ENCODE results near the gene FMNL2. TPM values are rescaled to one million over a fixed set of nuclear protein-coding genes. Genes with fewer than 3 reads are reported as not detected.

FMNL2 gene
- total and polyA plus RNA-seq, 8 donors, result 7.8 to 100.0 (median 36.5) TPM

- DNase-seq, result no peak
- Histone ChIP-seq H3K27ac (no peak overlapping the region), H3K4me3 (no peak overlapping the region), H3K27me3 (no peaks in the 10 kb centered on the region), H3K4me1 (peaks cover 0 to 22% (median 19%) of the 10 kb centered on the region in 4 donors), H3K9me3 (no peaks in the 10 kb centered on the region), H3K36me3 (no peaks in the 10 kb centered on the region)
- 88 to 91% (median 89%) methylated on average over 1 of the region's 1 CpG for WGBS, 5 donors
- TF ChIP-seq POLR2AphosphoS5 (IDR thresholded peaks at IDR 0.05) (no peak), EP300 (IDR thresholded peaks at IDR 0.05) (no peak), POLR2A (IDR thresholded peaks at IDR 0.05) (no peak)
- TF ChIP-seq, protein P1, sequence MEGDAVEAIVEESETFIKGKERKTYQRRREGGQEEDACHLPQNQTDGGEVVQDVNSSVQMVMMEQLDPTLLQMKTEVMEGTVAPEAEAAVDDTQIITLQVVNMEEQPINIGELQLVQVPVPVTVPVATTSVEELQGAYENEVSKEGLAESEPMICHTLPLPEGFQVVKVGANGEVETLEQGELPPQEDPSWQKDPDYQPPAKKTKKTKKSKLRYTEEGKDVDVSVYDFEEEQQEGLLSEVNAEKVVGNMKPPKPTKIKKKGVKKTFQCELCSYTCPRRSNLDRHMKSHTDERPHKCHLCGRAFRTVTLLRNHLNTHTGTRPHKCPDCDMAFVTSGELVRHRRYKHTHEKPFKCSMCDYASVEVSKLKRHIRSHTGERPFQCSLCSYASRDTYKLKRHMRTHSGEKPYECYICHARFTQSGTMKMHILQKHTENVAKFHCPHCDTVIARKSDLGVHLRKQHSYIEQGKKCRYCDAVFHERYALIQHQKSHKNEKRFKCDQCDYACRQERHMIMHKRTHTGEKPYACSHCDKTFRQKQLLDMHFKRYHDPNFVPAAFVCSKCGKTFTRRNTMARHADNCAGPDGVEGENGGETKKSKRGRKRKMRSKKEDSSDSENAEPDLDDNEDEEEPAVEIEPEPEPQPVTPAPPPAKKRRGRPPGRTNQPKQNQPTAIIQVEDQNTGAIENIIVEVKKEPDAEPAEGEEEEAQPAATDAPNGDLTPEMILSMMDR (IDR thresholded peaks at IDR 0.05), result no peak
- intact Hi-C loops (cut with DNase I; ENCODE audit: low total_unique reads), result no loop called here
Observed at GRCh38 chr2:152552888-152553287, 217.9 kb downstream of the FMNL2 start.

DNA sequence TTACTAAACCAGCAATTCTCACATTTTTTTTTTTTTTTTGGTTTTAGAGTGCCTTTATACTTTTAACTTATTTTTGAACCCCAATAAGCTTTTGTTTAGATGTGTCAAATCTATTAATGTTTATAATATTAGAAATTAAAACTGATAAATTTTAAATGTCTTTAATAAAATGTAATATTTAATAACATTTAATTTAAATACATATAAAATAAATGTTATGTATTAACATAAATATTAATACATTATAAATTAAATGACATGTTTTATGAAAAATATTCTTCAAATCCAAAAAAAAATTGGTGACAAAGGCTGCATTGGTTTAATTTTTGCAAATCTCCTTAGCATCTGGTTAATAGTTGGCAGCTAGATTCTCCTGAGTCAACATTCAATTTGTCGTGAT is 218.5 kb downstream of the FMNL2 start:
- no peaks in the 10 kb centered on the region for H3K27me3 ChIP-seq
- H3K27ac ChIP-seq, result no peak overlapping the region
- H3K4me3 ChIP-seq, result no peak overlapping the region
- intact Hi-C loops (cut with DNase I; ENCODE audit: low total_unique reads), result no loop called here
- H3K36me3 ChIP-seq, result no peaks in the 10 kb centered on the region
- no peaks in the 10 kb centered on the region for H3K9me3 ChIP-seq
- no peak for DNase-seq
- H3K4me1 ChIP-seq, result peaks cover 0 to 16% (median 12%) of the 10 kb centered on the region in 4 donors
- TF ChIP-seq POLR2AphosphoS5 (IDR thresholded peaks at IDR 0.05) (no peak), EP300 (IDR thresholded peaks at IDR 0.05) (no peak), POLR2A (IDR thresholded peaks at IDR 0.05) (no peak)
- TF ChIP-seq, protein P1 (IDR thresholded peaks at IDR 0.05), result no peak
- WGBS, 5 donors, result 89 to 97% (median 93%) methylated on average over 1 of the region's 1 CpG

- no peaks in the 10 kb centered on the region for H3K9me3 ChIP-seq
- TF ChIP-seq POLR2A (IDR thresholded peaks at IDR 0.05) (no peak), POLR2AphosphoS5 (IDR thresholded peaks at IDR 0.05) (no peak), EP300 (IDR thresholded peaks at IDR 0.05) (no peak)
- TF ChIP-seq, protein P1 (IDR thresholded peaks at IDR 0.05), result no peak
- no peaks in the 10 kb centered on the region for H3K27me3 ChIP-seq
- no peak for DNase-seq
- H3K36me3 ChIP-seq, result peaks cover 0 to 12% (median 6%) of the 10 kb centered on the region in 4 donors
- WGBS, 5 donors, result 76 to 86% (median 85%) methylated on average over 2 of the region's 2 CpGs
- H3K4me1 ChIP-seq, result peaks cover 0 to 10% (median 8%) of the 10 kb centered on the region in 4 donors
- no peak overlapping the region for H3K27ac ChIP-seq
- intact Hi-C loops (cut with DNase I; ENCODE audit: low total_unique reads), result no loop called here
- H3K4me3 ChIP-seq, result no peak overlapping the region
Observed at GRCh38 chr2:152555048-152555447, 220.1 kb downstream of the FMNL2 start.

DNA sequence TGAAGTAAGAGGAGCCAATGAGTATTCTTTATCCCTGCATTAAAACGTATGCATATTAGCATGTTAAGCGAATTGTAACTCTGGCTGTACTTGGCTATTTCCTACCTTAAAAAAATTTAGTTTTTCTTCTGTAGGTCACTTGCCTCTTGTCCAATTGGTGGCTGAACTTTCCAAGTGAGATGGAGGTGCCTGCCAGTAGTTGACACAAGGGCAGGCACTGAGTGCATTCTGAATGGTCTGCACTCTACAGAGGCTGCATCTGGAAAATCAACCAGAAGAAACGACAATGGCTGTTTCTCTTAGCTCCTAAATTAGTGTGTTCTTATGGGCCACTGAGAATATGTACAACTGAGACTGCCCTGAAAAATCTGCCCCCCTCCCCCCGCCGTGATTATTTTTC is 221.5 kb downstream of the FMNL2 start:
- Histone ChIP-seq H3K9me3 (no peaks in the 10 kb centered on the region), H3K4me1 (no peaks in the 10 kb centered on the region), H3K4me3 (no peak overlapping the region), H3K36me3 (peaks cover 0 to 16% (median 12%) of the 10 kb centered on the region in 4 donors), H3K27me3 (no peaks in the 10 kb centered on the region), H3K27ac (no peak overlapping the region)
- DNase-seq, result no peak
- intact Hi-C loops (cut with DNase I; ENCODE audit: low total_unique reads), result no loop called here
- TF ChIP-seq, protein P1 (IDR thresholded peaks at IDR 0.05), result no peak
- 91 to 96% (median 93%) methylated on average over 5 of the region's 5 CpGs for WGBS, 5 donors

All from stomach (tissue), 9 donors.